HepG2 (cell line): ENCODE results near the gene IGFBP6. TPM values are rescaled to one million over a fixed set of nuclear protein-coding genes. Genes with fewer than 3 reads are reported as not detected.

Source experiments
- ATAC-seq: fragments of 200-7000 bp; cut with Tn5 transposase; 3 replicates; pipeline ENCODE4 v1.9.1; 2020; ENCODE audit warnings: mild to moderate bottlenecking, moderate library complexity
- BruUV-seq: library from RNA; stranded (reverse); fragments of 400-500 nt; replicated peaks from 2 replicates; lab custom pipeline; 2021; lab: Mats Ljungman, UMichigan
- CTCF ChIA-PET: fragments of 300-600 bp; formaldehyde crosslinking; extraction: SDS; loops from one replicate; lab custom pipeline; 2021; ENCODE audit warnings: low total read pairs, inconsistent platforms, low intra/inter-chr PET ratio; lab: Yijun Ruan, JAX
- POLR2A ChIA-PET: fragments of 350-600 bp; sonication (Branson Sonifier 250); formaldehyde crosslinking; loops from one replicate; lab custom pipeline; 2020; ENCODE audit warnings: antibody characterized with exemption, inconsistent platforms; lab: Yijun Ruan, JAX
- DNase-seq: peaks from one replicate; pipeline ENCODE4 v3.0.0-alpha.2; 2015; ENCODE audit warnings: low spot score
- FAIRE-seq: peaks from 3 replicates; lab custom pipeline; 2011; peaks lifted over from hg19 to GRCh38; lab: Jason Lieb, UNC
- H2AFZ ChIP-seq: one replicate; pipeline ENCODE4 v1.6.1; 2011; ENCODE audit warnings: low read length, inconsistent platforms
- H3K27ac ChIP-seq: fragments of 300-600 bp; 3 replicates; pipeline ENCODE4 v1.8.0; 2011; ENCODE audit warnings: mixed run types, mild to moderate bottlenecking, mixed read lengths, low read length, inconsistent platforms; ENCODE audit not compliant: insufficient read depth; ENCODE audit errors: extremely low read length
- H3K27me3 ChIP-seq, 2 experiments: fragments of 200-600 bp in 1 of 2; 2 replicates in 1 of 2; 3 replicates in 1 of 2; pipeline versions ENCODE4 v1.6.0 to v1.8.0; 2011; ENCODE audit warnings: low read length in 2 of 2, mild to moderate bottlenecking in 2 of 2, moderate library complexity in 2 of 2, inconsistent platforms in 1 of 2; ENCODE audit not compliant: insufficient read depth in 2 of 2, control insufficient read depth in 1 of 2
- H3K36me3 ChIP-seq, 2 experiments: fragments of 200-600 bp in 1 of 2; replicated peaks in 1 of 2; 2 replicates in 1 of 2; 3 replicates in 1 of 2; pipeline versions ENCODE4 v1.5.1 to v1.8.0; 2011; ENCODE audit warnings: low read length in 2 of 2, inconsistent platforms in 1 of 2; ENCODE audit not compliant: insufficient read depth in 2 of 2, control insufficient read depth in 1 of 2
- H3K4me1 ChIP-seq: 2 replicates; pipeline ENCODE4 v1.5.1; 2012; ENCODE audit warnings: low read length, inconsistent platforms; ENCODE audit not compliant: insufficient read depth
- H3K4me2 ChIP-seq: 2 replicates; pipeline ENCODE4 v1.6.0; 2011; ENCODE audit warnings: low read depth, low read length, inconsistent platforms
- H3K4me3 ChIP-seq, 3 experiments: fragments of 200-600 bp in 1 of 3; sonication (generic), shearing (Covaris generic) in 1 of 3; replicated peaks in 1 of 3; 2 replicates each; pipeline ENCODE4 v1.5.1; 2011 to 2016; ENCODE audit warnings: low read length in 3 of 3, inconsistent platforms in 2 of 3, low read depth in 2 of 3, mild to moderate bottlenecking in 2 of 3, control low read depth in 1 of 3, mixed read lengths in 1 of 3; ENCODE audit not compliant: insufficient read depth in 1 of 3
- H3K79me2 ChIP-seq: one replicate; pipeline ENCODE4 v1.6.1; 2011; ENCODE audit warnings: low read length, inconsistent platforms; ENCODE audit not compliant: insufficient read depth
- H3K9ac ChIP-seq: 2 replicates; pipeline ENCODE4 v1.6.0; 2011; ENCODE audit warnings: mild to moderate bottlenecking, low read depth, low read length, inconsistent platforms; ENCODE audit not compliant: insufficient read depth
- H3K9me3 ChIP-seq: 2 replicates; pipeline ENCODE4 v1.5.1; 2012; ENCODE audit warnings: mild to moderate bottlenecking, low read length
- H4K20me1 ChIP-seq: 2 replicates; pipeline ENCODE4 v1.6.0; 2011; ENCODE audit warnings: inconsistent platforms, mild to moderate bottlenecking, low read length, moderate library complexity; ENCODE audit not compliant: insufficient read depth
- BHLHE40 ChIP-seq: IDR thresholded peaks from 2 replicates; pipeline ENCODE4 v1.6.1; 2011; ENCODE audit warnings: low read length, improper control_type of control experiment
- FLYWCH1 ChIP-seq: sonication (generic); formaldehyde crosslinking; IDR thresholded peaks from 2 replicates; pipeline ENCODE4 v1.8.1; 2023; ENCODE audit warnings: mild to moderate bottlenecking, missing genetic modification reagents
- FOXA1 ChIP-seq, 2 experiments: fragments of 450-650 bp in 1 of 2; sonication (generic) in 1 of 2; formaldehyde crosslinking in 1 of 2; IDR thresholded peaks; 2 replicates each; pipeline versions ENCODE4 v1.4.0 to v1.6.1; 2016 to 2020; ENCODE audit warnings: missing genetic modification reagents in 1 of 2
- FOXJ3 ChIP-seq: sonication (generic); formaldehyde crosslinking; IDR thresholded peaks from 2 replicates; pipeline ENCODE4 v1.4.0; 2020; ENCODE audit warnings: missing genetic modification reagents, mild to moderate bottlenecking, borderline replicate concordance
- MIER3 ChIP-seq: IDR thresholded peaks from 2 replicates; pipeline ENCODE4 v1.6.1; 2016; ENCODE audit warnings: missing compliant biosample characterization, borderline replicate concordance
- PHF20 ChIP-seq: sonication (generic); formaldehyde crosslinking; IDR thresholded peaks from 2 replicates; pipeline ENCODE4 v1.5.0; 2020; ENCODE audit warnings: mild to moderate bottlenecking, missing genetic modification reagents
- SMYD3 ChIP-seq: sonication (generic); formaldehyde crosslinking; IDR thresholded peaks from 2 replicates; pipeline ENCODE4 v1.8.1; 2023; ENCODE audit warnings: mild to moderate bottlenecking, missing genetic modification reagents
- SRY ChIP-seq: sonication (generic); formaldehyde crosslinking; IDR thresholded peaks from 2 replicates; pipeline ENCODE4 v1.8.0; 2022; ENCODE audit warnings: mild to moderate bottlenecking, missing genetic modification reagents
- ZNF264 ChIP-seq: sonication (generic); formaldehyde crosslinking; IDR thresholded peaks from 2 replicates; pipeline ENCODE4 v1.4.0; 2020; ENCODE audit warnings: missing genetic modification reagents
- ZNF549 ChIP-seq: sonication (generic); formaldehyde crosslinking; IDR thresholded peaks from 2 replicates; pipeline ENCODE4 v1.5.0; 2020; ENCODE audit warnings: missing genetic modification reagents
- ZNF589 ChIP-seq: sonication (generic); formaldehyde crosslinking; conservative IDR thresholded peaks from 2 replicates; pipeline ENCODE4 v1.8.0; 2022; ENCODE audit warnings: mild to moderate bottlenecking, moderate library complexity, missing genetic modification reagents
- ZNF615 ChIP-seq: sonication (generic); formaldehyde crosslinking; IDR thresholded peaks from 2 replicates; pipeline ENCODE4 v1.5.0; 2020; ENCODE audit warnings: mild to moderate bottlenecking, missing genetic modification reagents, borderline replicate concordance
- ZNF724P ChIP-seq: sonication (generic); formaldehyde crosslinking; IDR thresholded peaks from 2 replicates; pipeline ENCODE4 v1.8.0; 2022; ENCODE audit warnings: missing genetic modification reagents, borderline replicate concordance
- ZNF761 ChIP-seq: sonication (generic); formaldehyde crosslinking; conservative IDR thresholded peaks from 2 replicates; pipeline ENCODE4 v1.4.0; 2020; ENCODE audit warnings: mild to moderate bottlenecking, missing genetic modification reagents
- WGBS: methylation state at CpG from one replicate; pipeline ENCODE4 v1.1.6; 2017; ENCODE audit warnings: low lambda C conversion rate; 5-methylcytosine and 5-hydroxymethylcytosine counted together
- in situ Hi-C: cut with HindIII; loops from 2 replicates; pipeline ENCODE4 v1.10.0; 2017; ENCODE audit warnings: low pct_unique_long_range_greater_than_20kb; ENCODE audit not compliant: extremely low pct_ligation_motif_present
- intact Hi-C: fragments of 100-400 bp; cut with micrococcal nuclease; formaldehyde crosslinking; loops from one replicate; pipeline ENCODE4 v1.10.0; 2022; ENCODE audit not compliant: unreplicated experiment
- polyA plus RNA-seq, 8 experiments: library from polyadenylated mRNA; depleted of rRNA in 3 of 8; stranded (reverse) in 7 of 8; unstranded in 1 of 8; fragments of >200 nt; fragmentation: Illumina TruSeq in 4 of 8; extraction: Trizol in 4 of 8; gene quantifications; 2 replicates each; pipeline versions ENCODE4 v1.2.1 to v1.2.3, GENCODE V29; 2011 to 2016; ENCODE audit warnings: low read depth in 4 of 8, missing spikeins in 1 of 8, mixed read lengths in 1 of 8; ENCODE audit not compliant: insufficient read depth in 1 of 8
- total RNA-seq, 5 experiments: library from RNA; depleted of rRNA; stranded (reverse); fragments of >200 nt; fragmentation: Illumina TruSeq; extraction: Trizol; gene quantifications; 2 replicates each; pipeline ENCODE4 v1.2.3, GENCODE V29; 2016; ENCODE audit warnings: low read depth in 1 of 5
- TF ChIP-seq, protein P1 (sequence below): sonication (generic); formaldehyde crosslinking; IDR thresholded peaks from 2 replicates; pipeline ENCODE4 v1.9.0; 2021; ENCODE audit warnings: missing genetic modification reagents, borderline replicate concordance

Gene IGFBP6
- total and polyA plus RNA-seq, 2 of the 13 experiments (the other 11 are each of a cell fraction or from before 2014, with no cell fraction given): 3.9 to 25.2 TPM

DNA sequence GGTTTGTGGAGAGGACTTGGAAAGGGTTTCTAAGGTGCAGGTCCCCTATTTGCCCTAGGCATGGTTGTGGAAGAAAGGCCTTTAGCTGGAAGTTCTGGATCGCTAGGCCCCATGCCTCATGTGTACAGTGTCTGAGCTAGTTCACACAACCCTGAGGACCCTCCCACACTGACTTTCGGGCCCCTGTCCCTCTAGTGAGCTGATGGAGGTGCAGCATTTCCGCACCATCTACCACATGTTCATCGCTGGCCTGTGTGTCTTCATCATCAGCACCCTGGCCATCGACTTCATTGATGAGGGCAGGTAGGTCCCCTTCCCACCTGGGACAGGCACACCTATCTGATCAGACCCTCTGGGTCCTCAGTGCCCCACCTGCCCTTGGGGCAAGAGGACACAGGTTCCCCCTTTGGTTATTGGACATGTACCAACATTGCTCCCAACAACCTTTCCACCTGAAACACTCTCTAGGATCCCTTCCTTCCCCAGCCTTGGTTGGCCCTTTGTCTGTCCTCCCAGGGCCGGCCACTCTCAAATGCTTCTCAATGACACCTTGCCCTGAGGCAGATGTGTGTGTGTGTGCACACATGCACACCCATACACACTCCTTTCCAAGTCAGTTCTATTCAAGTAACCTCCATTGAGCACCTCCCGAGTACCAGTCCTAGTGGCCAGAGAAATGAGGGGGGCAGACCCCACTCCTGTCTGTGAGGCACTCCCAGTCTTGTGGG, 8.4 kb downstream of the IGFBP6 start:
- H3K4me1 ChIP-seq: peaks cover 64% of the 10 kb centered on the region
- H3K36me3 ChIP-seq: peaks cover 0 to 7% of the 10 kb centered on the region in 2 experiments; a peak in 2 of 5 replicates
- in situ Hi-C loops: no loop called here
- H2AFZ ChIP-seq: no peak overlapping the region
- ATAC-seq (no peak), FAIRE-seq (no peak), DNase-seq (no peak)
- 100% methylated on average over 6 of the region's 7 CpGs for WGBS
- no TSS peak for BruUV-seq
- H3K27ac ChIP-seq: no peak overlapping the region
- POLR2A ChIA-PET: no interaction called here
- CTCF ChIA-PET: no interaction called here
- intact Hi-C loops: no loop called here
- H4K20me1 ChIP-seq: no peaks in the 10 kb centered on the region
- peak overlapping the region; percentile 92; the same call in 1 of the 2 replicates for H3K4me2 ChIP-seq
- H3K9ac ChIP-seq: no peak overlapping the region
- H3K4me3 ChIP-seq: peak overlapping the region in 1 of 3 experiments; percentile 5; a peak in 1 of 6 replicates
- no peaks in the 10 kb centered on the region for H3K9me3 ChIP-seq
- no peaks in the 10 kb centered on the region for H3K79me2 ChIP-seq
- H3K27me3 ChIP-seq: no peaks in the 10 kb centered on the region
- TF ChIP-seq FLYWCH1 (CRISPR knock-in tag) (no peak), ZNF615 (no peak), MIER3 (CRISPR knock-in tag) (no peak), ZNF724P (no peak), FOXJ3 (CRISPR knock-in tag) (no peak), BHLHE40 (no peak), SRY (no peak), PHF20 (CRISPR knock-in tag) (no peak), FOXA1 (IDR thresholded peaks at IDR 0.05) (no peak), FOXA1 (CRISPR knock-in tag; IDR thresholded peaks at IDR 0.05) (no peak), ZNF264 (CRISPR knock-in tag) (no peak), ZNF589 (CRISPR knock-in tag) (no peak), ZNF549 (CRISPR knock-in tag) (no peak), ZNF761 (CRISPR knock-in tag) (no peak), SMYD3 (no peak)
- TF ChIP-seq, protein P1, sequence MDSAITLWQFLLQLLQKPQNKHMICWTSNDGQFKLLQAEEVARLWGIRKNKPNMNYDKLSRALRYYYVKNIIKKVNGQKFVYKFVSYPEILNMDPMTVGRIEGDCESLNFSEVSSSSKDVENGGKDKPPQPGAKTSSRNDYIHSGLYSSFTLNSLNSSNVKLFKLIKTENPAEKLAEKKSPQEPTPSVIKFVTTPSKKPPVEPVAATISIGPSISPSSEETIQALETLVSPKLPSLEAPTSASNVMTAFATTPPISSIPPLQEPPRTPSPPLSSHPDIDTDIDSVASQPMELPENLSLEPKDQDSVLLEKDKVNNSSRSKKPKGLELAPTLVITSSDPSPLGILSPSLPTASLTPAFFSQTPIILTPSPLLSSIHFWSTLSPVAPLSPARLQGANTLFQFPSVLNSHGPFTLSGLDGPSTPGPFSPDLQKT: no peak
